ENCODE data around the gene CUL5.

- TF ChIP-seq CBX8 (IDR thresholded peaks at IDR 0.05) (no peak), CTCF (IDR thresholded peaks at IDR 0.05) (no peak), POLR2A (IDR thresholded peaks at IDR 0.05; ENCODE audit: low read length) (no peak), CEBPB (IDR thresholded peaks at IDR 0.05) (no peak), EP300 (IDR thresholded peaks at IDR 0.05) (no peak), ZFP36 (IDR thresholded peaks at IDR 0.05; ENCODE audit: borderline replicate concordance, partially characterized antibody) (no peak), SREBF2 (IDR thresholded peaks at IDR 0.05) (no peak), SMC3 (IDR thresholded peaks at IDR 0.05) (no peak), HDAC2 (IDR thresholded peaks at IDR 0.05) (no peak), BCL3 (IDR thresholded peaks at IDR 0.05) (no peak), MAFK (IDR thresholded peaks at IDR 0.05; ENCODE audit: partially characterized antibody) (no peak), NR3C1 (IDR thresholded peaks at IDR 0.05) (no peak), ESRRA (IDR thresholded peaks at IDR 0.05; ENCODE audit: borderline replicate concordance, low read length) (no peak), RAD21 (conservative IDR thresholded peaks at IDR 0.05 in 1 of 2, IDR thresholded peaks at IDR 0.05 in 1 of 2) (no peak)
Measured at GRCh38 chr11:107970049-107970448, 38.6 kb upstream of the CUL5 start.

Data from A549 (cell line).